Measurements from ENCODE around the gene PPIP5K2.
A peak's percentile ranks its signal among the peaks of the same experiment; 100 is the strongest.

Gene PPIP5K2

GRCh38 chr5:103254921-103255320, 134.8 kb downstream of the PPIP5K2 start:
- DNase-seq = no peak

GRCh38 chr5:103255691-103256090, 135.6 kb downstream of the PPIP5K2 start:
- DNase-seq = no peak

GRCh38 chr5:103256178-103256577, 136.1 kb downstream of the PPIP5K2 start:
- DNase-seq = no peak

GRCh38 chr5:103258368-103258956, 138.4 kb downstream of the PPIP5K2 start, which contains the start of gene MACIR:
TSS of gene MACIR (plus strand) at chr5:103258763. CDS start at chr5:103275920, 17,157 bp downstream.
- peak; percentile 88 for DNase-seq

- peak; percentile 67 for DNase-seq
Observed at GRCh38 chr5:103258957-103259704, 139.0 kb downstream of the PPIP5K2 start.

GRCh38 chr5:103259705-103260355, 139.7 kb downstream of the PPIP5K2 start:
- DNase-seq = peak; percentile 28

GRCh38 chr5:103260951-103261350, 140.8 kb downstream of the PPIP5K2 start:
- DNase-seq = no peak

Measured in NCI-H1092 treated with DMSO at 0.1 percent for 48 hours (cell line).